Prostate gland (tissue), 2 donors: Measurements from ENCODE around the gene SLC1A2.

Experiments used
- POLR2A ChIP-seq: fragments of 450-650 bp; IDR thresholded peaks from one replicate; pipeline ENCODE4 v1.6.1; 2016; ENCODE audit warnings: antibody characterized with exemption, mild to moderate bottlenecking
- TF ChIP-seq, protein P1 (sequence below), 4 experiments: fragments of 200-600 bp in 2 of 4; fragments of 450-650 bp in 2 of 4; sonication (generic) in 2 of 4; IDR thresholded peaks; 1 replicate in 3 of 4; 2 replicates in 1 of 4; pipeline ENCODE4 v1.5.1; 2016 to 2019; ENCODE audit warnings: antibody characterized with exemption in 4 of 4, mild to moderate bottlenecking in 2 of 4, moderate library complexity in 2 of 4

DNA sequence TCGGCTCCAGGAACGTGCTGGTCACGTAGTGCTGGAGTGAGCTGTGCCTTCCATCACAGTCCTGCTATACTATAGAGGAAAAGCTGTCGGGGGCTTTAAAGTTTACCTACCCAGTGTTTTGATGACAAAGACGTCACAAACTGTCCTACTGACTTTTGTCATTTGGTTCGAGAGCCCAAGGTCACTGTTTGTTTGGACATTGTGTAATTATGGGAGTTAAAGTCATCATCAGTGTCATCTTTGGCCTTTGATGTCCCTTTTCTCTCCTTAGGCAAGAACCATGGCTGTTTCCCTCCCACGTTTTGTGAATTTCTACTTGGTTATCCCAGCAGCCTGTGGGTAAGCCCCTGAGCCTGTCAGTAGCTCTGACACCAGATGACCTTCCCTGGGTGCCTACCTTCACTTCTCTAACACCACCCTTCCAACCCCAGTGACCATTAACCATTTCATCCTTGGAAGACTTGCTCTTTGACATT lies 59.3 kb downstream of the SLC1A2 start:
- TF ChIP-seq, protein P1, sequence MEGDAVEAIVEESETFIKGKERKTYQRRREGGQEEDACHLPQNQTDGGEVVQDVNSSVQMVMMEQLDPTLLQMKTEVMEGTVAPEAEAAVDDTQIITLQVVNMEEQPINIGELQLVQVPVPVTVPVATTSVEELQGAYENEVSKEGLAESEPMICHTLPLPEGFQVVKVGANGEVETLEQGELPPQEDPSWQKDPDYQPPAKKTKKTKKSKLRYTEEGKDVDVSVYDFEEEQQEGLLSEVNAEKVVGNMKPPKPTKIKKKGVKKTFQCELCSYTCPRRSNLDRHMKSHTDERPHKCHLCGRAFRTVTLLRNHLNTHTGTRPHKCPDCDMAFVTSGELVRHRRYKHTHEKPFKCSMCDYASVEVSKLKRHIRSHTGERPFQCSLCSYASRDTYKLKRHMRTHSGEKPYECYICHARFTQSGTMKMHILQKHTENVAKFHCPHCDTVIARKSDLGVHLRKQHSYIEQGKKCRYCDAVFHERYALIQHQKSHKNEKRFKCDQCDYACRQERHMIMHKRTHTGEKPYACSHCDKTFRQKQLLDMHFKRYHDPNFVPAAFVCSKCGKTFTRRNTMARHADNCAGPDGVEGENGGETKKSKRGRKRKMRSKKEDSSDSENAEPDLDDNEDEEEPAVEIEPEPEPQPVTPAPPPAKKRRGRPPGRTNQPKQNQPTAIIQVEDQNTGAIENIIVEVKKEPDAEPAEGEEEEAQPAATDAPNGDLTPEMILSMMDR (IDR thresholded peaks at IDR 0.05): no peak
- TF ChIP-seq POLR2A: no peak
